Measurements from ENCODE around the gene PFKM.

Gene PFKM

DNA sequence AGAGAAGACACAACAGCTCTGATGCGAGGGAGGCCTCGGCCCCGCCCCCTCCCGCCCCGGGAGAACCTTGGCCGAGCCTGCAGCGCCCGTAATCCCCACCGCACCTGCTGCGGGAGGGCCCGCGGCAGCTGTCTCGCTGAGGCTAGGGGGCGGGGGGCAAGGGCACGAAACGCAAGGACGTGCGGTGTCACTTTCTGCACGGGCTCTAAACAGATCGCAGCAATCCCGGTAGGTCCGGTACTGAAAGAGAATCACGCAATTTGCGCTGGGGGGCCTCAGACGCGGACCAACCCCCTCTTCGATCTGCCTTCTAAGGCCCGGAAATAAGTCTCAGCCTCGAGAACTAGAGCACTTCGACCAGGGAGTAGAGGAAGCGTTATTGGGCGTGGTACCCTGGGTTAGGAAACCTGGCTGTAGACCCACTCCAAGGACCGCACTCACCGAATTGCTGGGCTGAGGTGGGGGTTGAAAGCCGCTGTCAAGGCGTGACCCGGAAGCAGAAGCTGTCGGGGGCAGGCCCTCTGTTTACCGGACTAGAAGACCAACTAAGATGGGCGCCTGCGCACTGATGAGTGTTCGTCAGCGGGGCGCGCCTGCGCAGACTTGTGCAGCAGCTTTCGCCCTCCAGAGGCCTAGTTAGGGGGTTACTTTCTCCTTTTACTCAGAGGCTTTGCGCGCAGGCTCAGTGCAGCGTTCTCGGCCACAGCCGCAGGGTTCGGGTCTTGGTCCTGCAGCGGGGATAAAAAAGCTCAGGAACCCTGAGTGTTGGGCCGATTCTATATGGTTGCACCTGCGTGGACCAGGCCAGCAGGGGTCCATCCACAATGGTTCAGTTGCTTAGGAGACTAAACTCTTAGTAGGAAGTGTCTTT lies 38.1 kb downstream of the PFKM start, which contains the start of gene ASB8:
TSS of gene ASB8 (minus strand) at position 498 of the 871 bp plus-strand sequence. CDS start 4,019 bp downstream, outside the sequence.
- DNase-seq (ENCODE audit: low read depth) = peak; percentile 98

DNA sequence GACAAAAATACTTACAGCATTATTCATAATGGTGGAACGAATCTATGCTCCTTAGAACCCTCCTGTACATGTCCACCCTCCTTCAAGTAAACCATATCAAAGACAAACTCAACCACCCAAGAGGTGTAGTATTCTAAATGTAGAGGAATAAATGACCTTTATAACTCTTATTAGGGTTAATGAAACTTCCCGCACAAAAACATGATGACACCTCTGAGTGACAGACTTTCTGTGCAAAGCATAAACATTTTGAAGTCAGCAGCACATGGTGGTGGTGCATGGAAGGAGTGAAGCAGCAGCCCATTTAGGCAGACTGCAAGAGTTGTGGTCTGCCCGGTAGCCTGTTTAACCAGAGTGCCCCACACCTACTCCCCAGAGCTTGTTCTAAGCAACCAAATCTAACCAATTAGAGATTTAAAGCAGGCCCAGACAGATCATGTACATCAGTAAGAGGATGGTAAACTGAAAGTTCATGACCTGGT lies 38.8 kb downstream of the PFKM start:
- DNase-seq (ENCODE audit: low read depth) = no peak

DNA sequence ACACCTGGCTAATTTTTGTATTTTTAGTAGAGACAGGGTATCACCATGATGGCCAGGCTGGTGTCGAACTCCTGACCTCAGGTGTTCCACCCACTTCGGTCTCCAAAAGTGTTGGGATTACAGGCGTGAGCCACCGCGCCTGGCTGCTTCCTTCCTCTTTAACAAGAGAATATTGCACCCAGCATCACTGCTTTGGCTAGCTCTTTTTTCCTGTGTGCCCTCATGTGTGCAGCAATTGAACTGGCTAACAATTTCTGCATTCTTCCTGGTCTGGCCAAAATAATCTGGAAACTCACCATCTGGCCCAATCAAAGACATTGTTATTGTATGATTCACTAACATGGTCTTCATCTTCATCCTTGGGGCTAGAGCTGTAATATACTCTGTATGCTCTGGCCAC lies 40.9 kb downstream of the PFKM start:
- no peak for DNase-seq (ENCODE audit: low read depth)

DNA sequence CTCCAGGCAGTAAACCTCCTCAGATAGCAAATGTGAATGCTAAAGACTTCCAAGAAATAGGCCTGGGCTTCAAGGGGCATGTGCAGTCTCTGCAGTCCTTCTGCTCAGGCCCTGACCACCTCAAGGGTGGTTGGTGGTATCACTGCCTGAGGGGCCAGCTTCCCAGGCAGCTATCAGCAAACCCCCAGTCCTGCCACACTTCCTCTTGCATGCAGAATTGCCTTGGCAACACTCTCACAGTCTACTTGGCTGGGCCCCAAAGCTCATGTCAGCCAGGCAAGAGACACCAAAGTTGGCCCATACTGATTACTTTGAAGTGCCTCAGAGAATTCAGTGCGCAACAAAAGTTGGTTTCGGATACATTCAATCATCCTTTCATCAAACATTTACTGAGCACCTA lies 41.6 kb downstream of the PFKM start:
- no peak for DNase-seq (ENCODE audit: low read depth)

DNA sequence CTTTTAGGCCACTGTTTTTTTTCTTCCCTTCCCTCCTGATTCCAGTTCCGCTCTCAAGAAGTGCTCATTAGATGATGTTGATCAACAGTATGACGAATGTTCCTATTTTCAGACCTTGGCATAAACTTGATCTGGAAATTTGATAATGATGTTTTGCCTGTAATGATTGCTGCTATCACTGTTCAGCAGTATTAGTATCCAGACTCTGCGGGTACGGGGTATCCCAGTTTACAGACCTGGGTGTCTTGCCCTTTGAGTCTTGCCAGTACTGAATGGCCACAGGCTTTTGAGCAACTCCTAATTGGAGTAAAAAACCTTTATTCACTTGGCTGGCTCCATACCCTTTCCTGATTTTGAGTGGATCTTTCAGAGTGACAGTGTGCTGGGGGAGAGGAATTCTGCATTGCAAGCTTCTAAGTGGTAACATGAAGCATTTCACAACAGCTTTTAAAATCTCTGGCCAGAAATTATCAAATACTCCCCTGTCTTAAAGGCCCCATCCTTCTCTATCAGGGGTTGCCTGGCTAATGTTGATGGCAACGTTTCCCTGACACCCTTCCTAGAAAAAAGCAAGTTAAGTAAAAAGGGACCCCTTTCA lies 44.1 kb downstream of the PFKM start:
- no peak for DNase-seq (ENCODE audit: low read depth)

DNA sequence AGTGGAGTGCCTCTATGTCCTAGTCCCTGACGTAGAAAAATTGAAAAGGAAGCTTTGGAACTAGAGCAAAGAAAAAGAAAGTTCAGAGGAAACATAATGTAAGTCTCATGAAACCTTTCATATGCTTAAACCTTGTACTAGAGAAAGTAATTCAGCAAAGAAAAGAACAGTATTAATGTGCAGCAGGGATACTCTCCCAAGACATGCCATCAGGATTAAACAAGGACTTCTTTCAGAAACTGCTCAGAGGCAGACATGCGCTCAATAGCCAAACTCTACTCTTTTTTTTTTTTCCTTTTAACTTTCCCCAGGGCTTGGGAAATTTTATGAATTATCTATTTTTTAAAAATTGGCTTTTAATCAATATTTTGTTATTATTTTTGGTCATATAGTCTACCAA lies 45.3 kb downstream of the PFKM start:
- no peak for DNase-seq (ENCODE audit: low read depth)

DNA sequence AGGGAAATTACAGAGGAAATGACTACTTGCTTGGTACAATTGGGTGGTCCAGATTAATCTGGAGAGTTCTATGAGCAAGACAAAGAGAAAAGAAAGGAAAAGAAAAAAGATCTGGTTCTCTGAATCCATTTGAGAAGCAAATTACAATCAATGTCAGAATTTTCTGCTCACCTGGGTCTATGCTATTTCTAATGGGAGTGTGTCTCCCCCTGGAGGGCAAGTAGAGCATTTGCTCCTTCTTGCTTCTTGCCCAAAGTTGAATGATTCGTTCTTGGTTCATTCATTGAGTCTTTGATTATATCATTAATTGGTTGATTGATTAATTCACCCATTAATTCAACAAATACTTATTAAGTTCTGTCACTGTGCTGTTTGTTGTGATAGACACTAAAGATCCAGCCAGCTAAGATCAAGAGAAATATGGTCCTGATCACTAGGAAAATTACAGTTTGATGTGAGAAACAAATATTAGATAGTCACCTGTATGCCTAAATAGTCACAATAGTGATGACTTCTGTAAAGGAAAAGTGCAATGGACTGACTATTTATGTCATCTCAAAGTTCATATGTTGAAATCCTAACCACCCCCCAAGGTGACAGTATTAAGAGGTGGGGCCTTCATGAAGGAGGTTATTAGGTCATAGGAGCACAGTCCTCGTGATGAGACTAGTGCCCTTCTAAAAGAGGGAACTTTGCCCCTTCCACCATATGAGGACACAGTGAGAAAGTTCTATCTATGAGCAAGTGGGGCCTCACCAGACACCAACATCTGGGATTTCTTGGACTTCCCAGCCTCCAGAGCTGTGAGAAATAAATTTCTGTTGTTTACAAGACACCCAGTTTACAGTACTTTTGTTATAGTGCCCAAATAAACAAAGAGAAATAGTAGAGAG lies 46.2 kb downstream of the PFKM start:
- peak; percentile 40 for DNase-seq (ENCODE audit: low read depth)

DNA sequence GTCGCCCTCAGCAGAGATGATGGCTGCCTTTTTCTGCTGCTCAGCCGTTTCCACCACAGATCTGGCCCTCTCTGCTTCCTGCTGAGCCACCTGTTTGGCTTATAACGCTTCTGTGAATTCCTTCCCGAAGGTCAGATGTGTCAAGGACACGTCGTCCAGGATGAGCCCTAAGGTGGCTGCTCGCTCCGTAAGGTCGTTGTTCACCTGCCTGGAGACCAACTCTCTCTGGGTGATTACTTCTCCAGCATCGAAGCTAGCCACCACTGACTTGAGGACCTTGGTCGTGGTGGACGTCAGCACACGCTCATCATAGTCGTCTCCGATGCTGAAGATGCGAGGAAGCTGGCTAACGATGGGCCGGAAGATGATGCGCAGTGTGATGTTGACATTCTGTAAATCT lies 49.8 kb downstream of the PFKM start:
- DNase-seq (ENCODE audit: low read depth) = no peak

DNA sequence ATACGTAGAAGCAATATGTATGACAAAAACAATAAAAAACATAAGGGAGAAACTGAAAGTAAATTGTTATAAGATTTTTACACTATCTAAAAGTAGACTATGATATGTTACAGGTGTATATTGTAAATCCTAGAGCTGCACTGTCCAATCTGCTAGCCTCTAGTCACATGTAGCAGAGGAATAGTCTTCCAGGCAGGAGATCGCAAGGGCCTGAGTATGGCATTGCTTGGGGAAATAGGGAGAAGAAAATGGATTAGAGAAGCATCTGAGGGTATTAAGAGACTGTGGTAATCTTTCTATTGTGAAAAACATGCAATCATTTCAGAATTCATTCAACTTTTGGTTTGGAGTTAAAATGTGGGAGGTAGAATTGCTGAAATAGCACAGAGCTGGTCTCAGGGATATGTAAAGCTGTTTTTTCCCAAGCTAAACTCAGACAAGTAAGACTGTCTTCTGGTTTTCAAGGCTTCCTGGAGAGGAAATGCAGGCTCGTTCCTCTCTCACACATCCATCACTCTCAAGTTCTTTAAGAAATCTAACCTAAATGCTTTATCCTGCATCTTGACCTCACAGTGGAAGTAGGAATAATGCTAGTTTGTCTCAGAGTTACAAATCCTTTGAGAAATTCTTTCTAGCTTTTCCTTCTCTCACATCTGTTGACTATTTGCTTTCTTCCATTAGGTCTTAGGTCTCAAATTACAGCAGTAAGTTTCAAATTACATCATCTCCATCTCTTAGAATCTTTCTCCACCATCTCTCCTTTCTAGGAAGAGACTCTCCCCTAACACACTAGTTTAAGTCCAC lies 56.7 kb downstream of the PFKM start:
- DNase-seq (ENCODE audit: low read depth) = no peak

DNA sequence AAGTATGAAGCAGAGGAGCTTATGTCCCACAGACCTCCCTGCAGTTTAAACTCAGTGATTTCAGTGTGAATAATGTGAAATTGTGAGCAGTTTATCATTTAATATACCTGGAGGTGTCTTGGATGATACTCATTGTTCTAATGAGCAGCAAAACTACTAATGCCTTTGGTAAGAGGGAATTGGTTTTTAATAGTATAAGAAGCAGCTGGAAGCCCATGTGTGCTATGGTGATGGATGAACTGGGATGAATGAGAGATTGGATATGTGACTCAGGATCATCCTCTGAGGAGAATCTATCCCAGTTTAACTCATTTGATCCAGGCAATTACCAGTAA lies 57.2 kb downstream of the PFKM start:
- DNase-seq (ENCODE audit: low read depth) = no peak

DNA sequence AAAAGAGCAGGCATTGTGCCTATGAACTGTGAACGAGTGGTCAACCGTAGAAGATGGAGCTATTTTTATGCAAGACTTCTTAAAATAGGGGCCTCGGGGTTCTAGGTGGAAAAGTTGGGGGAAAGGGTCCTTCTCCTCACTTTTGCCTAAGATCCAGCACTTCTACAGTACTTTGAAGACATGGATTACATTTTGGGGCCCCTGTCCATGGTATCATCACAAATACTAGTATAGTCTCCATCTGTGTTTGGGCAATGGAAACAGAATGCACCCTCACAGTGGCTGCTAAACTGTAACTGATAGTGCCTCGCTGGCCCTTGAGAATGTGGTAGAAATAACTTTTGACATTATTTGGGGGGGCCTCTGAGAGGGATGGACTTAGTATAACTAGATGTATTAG lies 58.8 kb downstream of the PFKM start:
- no peak for DNase-seq (ENCODE audit: low read depth)

DNA sequence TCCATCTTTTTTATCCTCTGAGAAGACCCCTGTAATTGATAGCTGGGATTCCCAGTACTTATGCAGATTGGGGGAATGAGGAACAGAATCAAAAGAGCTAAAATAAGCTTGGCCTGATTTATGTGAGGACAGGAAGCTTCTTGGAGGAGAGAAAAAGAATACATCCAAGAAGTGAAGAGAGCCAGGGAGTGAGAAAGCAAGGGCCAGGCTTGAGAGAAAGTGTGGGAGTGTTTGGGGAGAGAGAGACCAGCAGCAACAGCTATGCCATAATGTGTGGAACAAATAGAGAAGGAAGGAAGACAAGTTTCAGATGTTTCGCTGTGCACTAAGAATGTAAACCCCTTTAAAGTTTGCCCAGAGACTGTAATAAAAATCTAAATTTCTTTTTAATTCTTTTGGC lies 60.3 kb downstream of the PFKM start:
- DNase-seq (ENCODE audit: low read depth) = no peak

DNA sequence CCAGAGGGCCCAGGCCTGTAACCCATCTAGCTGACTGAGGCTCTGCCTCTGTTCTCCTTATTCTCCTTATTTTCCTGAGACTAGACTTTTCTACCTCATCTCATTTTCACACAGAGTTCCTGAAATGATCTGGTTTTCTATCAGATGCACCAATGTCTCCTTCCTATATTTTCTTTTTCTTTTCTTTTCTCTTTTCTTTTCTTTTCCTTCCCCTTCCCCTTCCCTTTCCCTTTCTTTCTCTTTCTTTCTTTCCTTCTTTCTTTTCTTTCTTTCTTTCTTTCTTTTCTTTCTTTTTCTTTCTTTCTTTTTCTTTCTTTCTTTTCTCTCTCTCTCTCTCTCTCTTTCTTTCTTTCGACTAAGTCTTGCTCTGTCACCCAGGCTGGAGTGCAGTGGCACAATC lies 61.3 kb downstream of the PFKM start:
- DNase-seq (ENCODE audit: low read depth) = no peak

DNA sequence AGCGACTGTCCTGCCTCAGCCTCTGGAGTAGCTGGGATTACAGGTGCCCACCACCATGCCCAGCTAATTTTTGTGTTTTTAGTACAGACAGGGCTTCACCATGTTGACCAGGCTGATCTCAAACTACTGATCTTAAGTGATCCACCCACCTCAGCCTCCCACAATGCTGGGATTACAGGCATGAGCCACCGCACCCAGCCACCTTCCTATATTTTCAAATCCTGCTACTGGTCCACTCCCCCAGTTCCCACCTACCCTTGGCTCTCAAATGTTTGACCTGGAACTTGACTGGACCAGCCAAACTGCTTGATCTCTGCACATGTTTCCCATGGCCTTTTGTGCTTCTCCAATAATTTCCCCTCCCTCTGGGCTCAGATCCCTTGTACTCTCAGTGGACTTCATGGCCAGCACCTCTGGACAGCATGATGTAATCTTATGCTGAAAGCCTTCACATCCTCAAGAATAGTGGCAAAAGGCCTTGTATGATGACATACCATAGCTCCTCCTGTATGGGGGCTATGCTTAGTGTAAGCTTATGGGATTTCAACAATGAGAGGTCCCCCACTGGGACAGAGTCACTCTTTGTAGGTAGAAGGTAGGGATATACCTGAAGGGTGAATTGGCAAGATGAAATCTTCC lies 61.8 kb downstream of the PFKM start:
- no peak for DNase-seq (ENCODE audit: low read depth)

DNA sequence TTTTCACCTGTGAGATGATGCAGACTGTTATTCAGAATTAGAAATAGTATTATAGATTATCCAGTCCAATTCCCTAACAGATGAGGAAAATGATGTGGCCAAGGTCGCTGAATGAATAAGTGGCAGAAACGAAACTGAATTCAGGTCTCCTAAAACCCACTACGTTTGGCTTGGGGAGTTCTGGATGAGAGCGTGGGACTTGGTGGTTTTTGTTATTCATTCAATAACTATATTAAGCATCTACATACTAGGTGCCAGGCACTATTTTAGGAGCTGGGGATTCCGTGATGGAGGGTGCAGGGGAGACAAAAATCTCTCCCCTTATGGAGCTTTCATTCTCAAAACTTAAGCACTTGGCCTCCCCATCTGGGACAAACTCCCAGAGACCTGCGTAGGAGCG lies 63.5 kb downstream of the PFKM start:
- no peak for DNase-seq (ENCODE audit: low read depth)

DNA sequence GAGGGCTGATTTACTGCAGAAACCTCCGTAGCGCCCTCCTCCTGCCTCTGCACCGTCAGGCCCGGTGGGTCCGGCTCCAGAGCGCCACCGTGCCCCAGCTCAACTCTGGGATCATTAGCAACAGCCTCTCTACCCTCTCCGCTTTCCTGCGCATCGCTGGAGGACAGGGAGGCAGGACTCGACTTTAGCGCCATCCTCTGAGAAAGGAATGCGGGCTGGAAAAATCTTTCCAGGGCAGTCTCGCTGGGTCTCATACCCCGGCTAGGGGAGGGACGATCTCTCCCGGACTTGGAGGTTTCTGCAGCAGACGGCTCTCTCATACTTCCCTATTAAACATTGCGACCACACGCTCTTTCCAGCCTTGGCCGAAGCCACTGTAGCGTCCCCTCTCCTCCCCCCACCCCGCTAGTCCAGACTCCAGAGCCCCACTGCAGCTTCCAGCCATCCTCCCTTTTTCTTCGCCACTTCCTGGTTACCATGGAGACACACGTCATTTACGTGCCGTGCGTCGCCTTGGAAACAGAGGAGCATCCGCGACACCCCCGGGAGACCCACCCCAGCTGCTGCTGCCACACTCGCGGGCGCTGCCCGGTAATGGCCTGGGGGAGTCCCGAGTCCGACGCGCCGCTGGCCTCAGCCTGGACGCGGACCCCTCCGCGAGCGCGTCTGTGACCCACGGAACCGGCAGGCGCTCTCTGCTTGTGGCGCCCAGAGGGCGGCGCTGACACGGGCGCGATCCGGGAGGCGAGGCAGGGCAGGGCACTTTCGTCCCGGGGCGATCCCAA lies 64.1 kb downstream of the PFKM start, which contains the start of gene CCDC184:
TSS of gene CCDC184 (plus strand) at position 554 of the 785 bp plus-strand sequence. CDS start 479 bp downstream, outside the sequence.
- DNase-seq (ENCODE audit: low read depth) = peak; percentile 65

DNA sequence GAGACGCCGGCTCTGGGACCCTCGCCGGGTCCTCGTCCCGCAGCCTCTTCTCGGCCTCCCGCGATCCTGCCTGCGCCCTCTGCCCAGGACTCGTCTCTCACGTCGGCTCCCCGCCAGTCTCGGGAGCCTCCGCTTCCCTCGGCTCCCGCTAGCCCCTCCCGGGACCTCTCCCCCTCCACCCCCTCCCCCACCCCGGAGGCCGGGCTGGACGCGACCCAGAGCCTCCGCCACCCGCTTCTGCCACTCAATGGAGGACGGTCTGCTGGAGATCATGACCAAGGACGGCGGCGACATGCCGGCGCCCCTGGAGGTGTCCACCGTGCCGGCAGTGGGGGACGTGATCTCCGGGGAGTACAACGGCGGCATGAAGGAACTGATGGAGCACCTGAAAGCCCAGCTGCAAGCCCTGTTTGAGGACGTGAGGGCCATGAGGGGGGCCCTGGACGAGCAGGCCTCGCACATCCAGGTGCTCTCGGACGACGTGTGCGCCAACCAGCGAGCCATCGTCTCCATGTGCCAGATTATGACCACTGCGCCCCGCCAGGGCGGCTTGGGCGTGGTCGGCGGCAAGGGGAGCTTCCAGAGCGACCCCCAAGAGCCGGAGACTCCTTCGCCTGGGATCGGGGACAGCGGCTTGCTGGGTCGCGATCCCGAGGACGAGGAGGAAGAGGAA lies 64.8 kb downstream of the PFKM start:
- no peak for DNase-seq (ENCODE audit: low read depth)

DNA sequence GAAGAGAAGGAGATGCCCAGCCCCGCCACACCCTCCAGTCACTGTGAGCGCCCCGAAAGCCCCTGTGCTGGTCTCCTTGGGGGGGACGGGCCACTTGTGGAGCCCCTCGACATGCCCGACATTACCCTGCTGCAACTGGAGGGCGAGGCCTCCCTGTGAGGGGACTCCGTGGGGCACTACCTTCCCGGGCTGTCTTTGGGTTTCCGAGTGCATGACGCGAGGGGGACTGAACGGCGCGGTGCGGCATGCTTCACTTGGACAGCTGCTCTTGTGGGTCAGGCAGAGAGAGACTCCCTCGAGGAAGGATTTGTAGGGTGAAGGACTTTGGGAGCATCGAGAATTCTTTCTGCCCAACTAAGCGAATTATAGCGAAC lies 65.4 kb downstream of the PFKM start:
- DNase-seq (ENCODE audit: low read depth) = no peak

DNA sequence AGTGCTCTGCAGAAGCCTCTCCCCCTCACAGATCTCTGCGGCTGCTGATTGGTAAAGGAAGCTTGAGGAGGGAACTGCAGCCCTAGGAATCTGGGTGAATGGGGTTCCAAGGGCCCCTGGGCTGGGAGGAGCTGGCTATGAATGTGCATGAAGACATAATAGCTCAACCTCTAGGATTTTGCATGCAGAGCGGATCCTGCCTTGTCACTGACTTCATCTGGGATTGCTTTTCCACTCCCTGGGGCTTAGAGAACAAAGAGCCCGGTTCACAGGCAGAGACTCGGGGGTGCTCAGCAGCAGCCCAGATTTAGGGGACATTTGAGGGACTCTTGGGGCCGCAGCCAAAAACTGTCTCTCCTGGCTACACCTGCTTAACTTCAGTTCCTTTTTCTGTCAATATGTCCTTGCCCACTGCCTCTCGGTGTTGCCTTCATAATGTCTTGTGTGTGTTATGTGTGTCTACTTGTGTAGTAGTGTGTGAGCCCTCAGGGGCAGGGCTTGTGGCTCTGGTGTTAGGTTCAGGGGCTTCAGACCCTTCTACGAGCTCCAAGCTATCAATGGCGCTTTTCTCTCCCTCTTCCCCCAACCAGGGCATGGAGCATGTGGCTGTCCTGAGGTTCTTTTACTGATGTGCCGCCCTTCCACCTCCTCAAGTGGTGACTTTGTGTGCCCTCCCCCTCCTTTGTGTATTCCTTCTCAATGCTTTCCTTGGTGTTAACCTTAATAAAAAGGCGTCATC lies 66.2 kb downstream of the PFKM start:
- no peak for DNase-seq (ENCODE audit: low read depth)

Data from stimulated activated CD4-positive, alpha-beta T cell treated with anti-CD3 and anti-CD28 coated beads, Interleukin-2, amount 100 ng/mL, for 4 hours (primary cell).